Neutrophil (primary cell): ENCODE results near the gene TST.

Source experiments
- H3K27ac ChIP-seq: fragments of 200-600 bp; sonication (generic); 2 replicates; pipeline ENCODE4 v1.5.1; 2016; ENCODE audit warnings: mild to moderate bottlenecking, moderate library complexity
- H3K27me3 ChIP-seq: fragments of 200-600 bp; sonication (generic); 2 replicates; pipeline ENCODE4 v1.6.0; 2016; ENCODE audit warnings: mild to moderate bottlenecking
- H3K36me3 ChIP-seq: fragments of 200-600 bp; sonication (generic); 2 replicates; pipeline ENCODE4 v1.5.1; 2017
- H3K4me1 ChIP-seq, 2 experiments: fragments of 200-600 bp in 1 of 2; sonication (generic) in 1 of 2; 1 replicate in 1 of 2; 2 replicates in 1 of 2; pipeline versions ENCODE4 v1.5.1 to v1.6.1; 2013 to 2016; ENCODE audit warnings: low read depth in 1 of 2, low read length in 1 of 2, mild to moderate bottlenecking in 1 of 2, moderate library complexity in 1 of 2; ENCODE audit not compliant: control insufficient read depth in 1 of 2, insufficient read depth in 1 of 2
- H3K4me3 ChIP-seq, 2 experiments: fragments of 200-600 bp in 1 of 2; sonication (generic) in 1 of 2; 1 replicate in 1 of 2; 2 replicates in 1 of 2; pipeline ENCODE4 v1.5.1; 2013 to 2016; ENCODE audit warnings: low read depth in 1 of 2, low read length in 1 of 2, mild to moderate bottlenecking in 1 of 2, moderate library complexity in 1 of 2
- H3K9me3 ChIP-seq: fragments of 200-600 bp; sonication (generic); 2 replicates; pipeline ENCODE4 v1.5.1; 2016
- CTCF ChIP-seq: fragments of 200-600 bp; sonication (generic); IDR thresholded peaks from 2 replicates; pipeline ENCODE4 v1.5.1; 2016; ENCODE audit warnings: antibody characterized with exemption

Gene TST

GRCh38 chr22:36961626-36962025 is 57.6 kb downstream of the TST start:
- Histone ChIP-seq H3K27me3 (peaks cover 14% of the 10 kb centered on the region), H3K36me3 (no peaks in the 10 kb centered on the region), H3K9me3 (no peaks in the 10 kb centered on the region), H3K4me3 (no peak overlapping the region), H3K4me1 (peaks cover 31 to 42% of the 10 kb centered on the region in 2 experiments), H3K27ac (no peak overlapping the region)
- no peak for TF ChIP-seq CTCF
